Activated T-cell treated with anti-CD3 and anti-CD28 coated beads, Interleukin-2, amount 50 U/mL, for 1 hour (primary cell): ENCODE results near the gene CDCP2.

Experiments
- DNase-seq: peaks from one replicate; pipeline ENCODE4 v3.0.0-alpha.2; 2020

Gene CDCP2

GRCh38 chr1:54084794-54085193 is 68.0 kb downstream of the CDCP2 start:
- DNase-seq = no peak
